DMS79 (cell line): Measurements from ENCODE around the gene MITF.
"Not testable (repeated sequence)": the region's sequence is repeated elsewhere in the genome, so short reads cannot be mapped to it uniquely, and the experiment has no call there.

ENCODE experiments used
- DNase-seq: peaks from one replicate; lab custom pipeline; 2025; lab: John Stamatoyannopoulos, UW

Gene MITF

GRCh38 chr3:69872783-69873378 lies 133.6 kb downstream of the MITF start:
- DNase-seq, result no peak

DNA sequence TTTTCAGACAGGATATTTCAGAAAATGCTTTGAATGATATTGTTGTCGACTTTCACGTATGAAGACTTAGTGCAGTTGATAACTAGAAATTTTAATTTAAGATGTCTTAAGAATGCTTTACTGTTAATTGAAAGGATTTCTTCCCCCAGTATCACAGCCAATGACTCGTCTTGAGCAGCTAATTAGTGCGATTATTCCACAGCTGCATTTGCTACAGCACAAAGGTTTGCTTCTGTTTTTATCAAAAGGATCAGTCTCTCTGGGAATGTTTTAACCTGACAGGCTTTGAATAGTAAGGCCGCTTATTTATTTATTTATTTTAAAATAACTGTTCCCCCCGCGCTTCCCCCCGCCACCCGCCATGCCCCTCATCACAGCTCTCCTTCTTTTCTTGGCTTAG lies 136.8 kb downstream of the MITF start:
- DNase-seq, result no peak

- no peak for DNase-seq
These were observed 139.0 kb downstream of the MITF start for GRCh38 chr3:69878254-69878653.

DNA sequence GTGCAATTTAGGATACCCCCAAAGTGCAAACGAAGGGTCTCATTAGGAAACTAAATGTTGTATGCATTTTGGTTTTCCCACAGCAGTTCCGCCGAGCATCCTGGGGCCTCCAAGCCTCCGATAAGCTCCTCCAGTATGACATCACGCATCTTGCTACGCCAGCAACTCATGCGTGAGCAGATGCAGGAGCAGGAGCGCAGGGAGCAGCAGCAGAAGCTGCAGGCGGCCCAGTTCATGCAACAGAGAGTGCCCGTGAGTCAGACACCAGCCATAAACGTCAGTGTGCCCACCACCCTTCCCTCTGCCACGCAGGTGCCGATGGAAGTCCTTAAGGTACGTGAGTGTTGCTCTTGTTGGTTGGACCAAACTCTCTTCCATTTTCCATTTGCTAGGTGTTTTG lies 139.8 kb downstream of the MITF start:
- DNase-seq, result no peak

DNA sequence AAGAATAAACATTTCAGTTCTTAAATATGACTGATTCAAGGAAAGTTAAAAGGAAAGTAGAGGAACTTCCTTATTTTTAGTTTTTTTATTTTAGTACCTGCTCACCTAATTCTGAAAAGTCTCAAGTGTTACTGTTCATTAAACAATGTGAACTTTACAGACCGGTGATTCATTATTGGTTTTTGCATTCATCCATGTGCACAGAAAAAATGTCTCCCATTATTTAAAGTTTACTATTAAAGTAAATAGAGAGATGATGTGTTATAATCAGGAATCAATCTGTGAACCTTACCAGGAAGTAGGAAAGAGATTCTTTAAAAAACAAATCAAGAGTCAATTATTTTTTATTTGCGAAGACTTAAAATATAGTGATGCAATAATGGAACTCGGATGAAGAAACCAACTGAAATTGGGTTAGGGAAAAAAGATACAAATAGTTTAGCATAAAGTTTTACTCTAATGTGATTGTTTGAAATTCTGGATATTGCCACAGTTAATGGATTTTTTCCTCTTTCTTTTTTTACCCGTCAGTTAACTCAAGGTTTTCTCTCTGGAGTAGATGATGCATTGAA lies 140.9 kb downstream of the MITF start:
- DNase-seq, result no peak

GRCh38 chr3:69881051-69881450 lies 141.8 kb downstream of the MITF start:
- DNase-seq, result no peak

DNA sequence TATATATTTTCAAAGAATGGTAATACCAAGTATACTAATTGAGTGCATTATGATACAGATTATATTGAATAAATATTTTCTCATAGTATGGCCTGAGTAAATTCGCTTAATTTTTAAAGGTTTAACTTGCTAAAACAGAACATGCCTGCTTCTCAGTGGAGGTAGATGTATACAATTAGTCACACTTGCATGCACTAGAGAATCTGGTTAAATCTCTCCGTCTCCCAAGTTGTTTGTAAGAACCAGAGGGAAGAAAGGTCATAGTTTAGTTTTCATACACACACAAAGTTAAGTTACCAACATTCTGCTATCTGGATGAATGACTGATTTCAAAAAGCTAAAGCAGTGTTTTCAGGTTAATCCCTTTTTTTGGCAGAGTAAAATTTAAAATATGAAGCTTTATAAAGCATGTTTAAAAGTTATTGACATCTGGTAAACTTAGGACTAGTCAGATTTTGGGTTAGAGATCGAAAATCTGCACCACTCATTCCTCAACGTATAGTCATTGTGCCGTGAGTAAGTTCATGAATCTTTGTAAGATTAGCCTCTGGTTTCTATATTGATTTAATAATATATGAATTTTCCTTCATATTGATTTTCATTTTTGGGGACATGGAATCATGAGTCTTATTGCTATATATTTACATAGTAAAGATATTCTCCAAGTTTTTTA lies 142.6 kb downstream of the MITF start:
- DNase-seq, result no peak

GRCh38 chr3:69882560-69882959 lies 143.3 kb downstream of the MITF start:
- no peak for DNase-seq

- no peak for DNase-seq
These were observed 149.0 kb downstream of the MITF start for GRCh38 chr3:69888040-69888942.

- no peak for DNase-seq
These were observed 149.7 kb downstream of the MITF start for GRCh38 chr3:69888943-69889315.

DNA sequence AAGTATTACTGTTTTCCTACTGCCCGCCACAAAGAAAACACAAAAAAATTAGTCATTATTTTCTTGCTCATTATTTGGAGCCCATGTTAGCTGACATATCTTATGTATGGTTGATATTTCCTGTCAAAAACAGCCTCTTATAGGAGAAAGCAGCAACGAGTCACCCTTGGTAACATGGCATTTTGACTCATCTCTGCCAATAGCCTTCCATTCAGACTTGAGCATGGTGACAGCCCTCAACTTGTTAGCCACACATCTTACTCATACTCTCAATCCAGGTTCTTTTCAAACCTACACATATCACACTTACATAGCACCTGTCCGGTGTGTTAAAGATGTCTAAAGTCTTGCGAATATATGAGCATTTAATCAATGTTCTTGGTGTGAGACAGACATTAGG lies 150.8 kb downstream of the MITF start:
- no peak for DNase-seq

DNA sequence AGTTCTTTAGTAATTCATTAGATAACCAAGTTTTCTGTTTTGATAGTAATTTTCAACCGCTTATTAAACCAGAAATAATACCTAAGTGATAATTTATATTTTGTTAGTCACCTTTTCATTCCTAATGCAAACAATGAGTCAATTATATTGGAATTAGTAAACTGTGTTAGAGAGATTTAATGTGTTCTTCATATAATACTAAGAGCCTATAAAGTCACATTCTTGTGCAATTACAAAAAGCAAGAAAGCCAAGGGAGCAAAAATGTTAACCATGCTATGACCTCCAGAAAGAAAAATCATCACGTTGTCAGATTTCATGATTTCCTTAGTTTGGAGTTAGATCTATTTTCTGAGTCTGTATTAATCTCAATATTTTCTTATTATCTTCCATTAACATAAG lies 151.4 kb downstream of the MITF start:
- no peak for DNase-seq

DNA sequence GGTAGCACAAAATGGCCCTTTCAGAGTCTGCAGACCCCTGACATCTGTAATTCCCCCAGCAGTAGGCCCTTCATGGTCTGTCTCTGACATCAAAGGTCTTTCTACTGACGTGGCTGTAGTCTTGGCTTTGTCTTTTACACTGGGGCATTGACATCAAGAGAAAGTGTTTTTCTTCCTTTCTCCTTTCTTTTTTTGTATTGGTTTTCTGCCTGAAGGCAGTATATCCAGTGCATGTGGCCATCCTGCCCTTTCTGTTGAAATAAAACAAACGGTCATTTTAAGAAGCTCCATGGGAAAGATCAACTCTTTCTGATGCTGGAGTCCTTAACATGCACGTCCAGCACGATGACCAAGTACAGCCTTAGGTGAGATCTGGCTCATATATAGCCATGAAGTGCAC lies 153.4 kb downstream of the MITF start:
- DNase-seq, result no peak

- DNase-seq, result no peak
These were observed 154.0 kb downstream of the MITF start for GRCh38 chr3:69893274-69893673.

DNA sequence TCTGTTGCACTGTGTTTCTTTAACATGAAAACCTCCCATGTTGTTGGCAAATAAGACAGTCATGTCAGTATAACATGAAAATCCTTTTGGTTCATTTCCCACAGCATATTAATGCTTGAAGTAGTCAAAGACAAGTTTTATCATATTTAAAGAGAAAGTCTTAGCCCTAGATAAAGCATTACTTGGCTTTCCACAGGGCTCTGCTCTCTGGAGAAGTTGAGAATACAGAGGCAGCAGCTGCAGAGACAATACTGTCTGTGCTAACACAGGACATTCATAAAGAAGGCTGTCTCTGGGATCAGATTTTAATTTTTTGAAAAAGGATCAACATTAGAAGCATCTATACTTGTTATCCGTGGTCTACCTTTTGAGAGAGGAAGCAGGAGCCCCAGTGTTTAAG lies 156.8 kb downstream of the MITF start:
- DNase-seq, result no peak

GRCh38 chr3:69900331-69900730 lies 161.1 kb downstream of the MITF start:
- DNase-seq, result no peak

GRCh38 chr3:69901802-69902201 lies 162.5 kb downstream of the MITF start:
- no peak for DNase-seq

DNA sequence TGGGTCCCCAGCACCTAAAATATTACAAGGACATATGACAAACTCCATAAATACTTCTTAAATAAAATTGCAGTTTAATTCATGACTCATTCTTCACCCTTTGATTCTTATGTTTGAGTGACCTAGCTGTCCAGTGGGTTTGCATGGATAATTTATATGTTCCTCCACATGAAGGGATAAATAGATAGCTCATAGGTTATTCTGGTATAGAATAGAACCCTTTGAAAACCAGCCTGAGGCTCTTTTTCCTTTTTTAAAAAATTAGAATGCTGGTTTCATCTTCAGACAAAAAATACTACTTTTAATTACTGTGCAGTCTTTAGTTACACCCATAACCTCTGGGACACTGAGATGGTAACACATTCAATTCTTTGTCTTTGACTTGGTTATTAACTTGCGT lies 163.1 kb downstream of the MITF start:
- DNase-seq, result no peak

DNA sequence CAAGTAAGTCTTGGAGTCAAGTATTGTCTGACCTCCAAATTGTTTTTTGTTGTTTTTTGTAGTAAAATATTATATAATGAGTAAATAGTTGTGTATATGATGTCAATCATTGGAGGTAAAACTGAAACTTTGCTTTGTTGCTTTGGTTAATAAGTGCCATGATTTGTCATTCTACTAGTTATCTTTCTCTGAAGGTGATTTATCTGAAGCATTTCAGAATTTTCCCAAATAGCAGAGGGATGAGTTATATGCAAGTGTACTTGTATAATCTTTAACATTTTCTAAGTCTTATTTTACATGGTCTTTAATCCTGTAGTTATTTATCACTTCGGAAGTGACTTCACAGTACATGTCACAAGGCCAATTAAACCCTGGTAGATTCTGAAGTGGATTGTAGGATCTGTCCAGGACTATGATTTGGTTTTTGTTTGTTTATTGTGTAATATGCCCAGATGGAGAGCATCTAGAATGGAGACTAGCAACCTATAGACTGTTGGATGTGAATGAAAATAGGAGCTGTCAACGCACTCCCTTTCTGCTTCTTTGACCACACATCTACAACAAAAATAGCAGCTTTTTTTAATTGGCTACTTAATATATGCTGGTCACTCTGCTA lies 167.2 kb downstream of the MITF start:
- DNase-seq, result no peak

GRCh38 chr3:69907554-69907953 lies 168.3 kb downstream of the MITF start:
- DNase-seq, result no peak

GRCh38 chr3:69909859-69910258 lies 170.6 kb downstream of the MITF start:
- not testable (repeated sequence) for DNase-seq

- no peak for DNase-seq
These were observed 174.2 kb downstream of the MITF start for GRCh38 chr3:69913422-69913821.
